ENCODE data around the gene LRRC36.

DNA sequence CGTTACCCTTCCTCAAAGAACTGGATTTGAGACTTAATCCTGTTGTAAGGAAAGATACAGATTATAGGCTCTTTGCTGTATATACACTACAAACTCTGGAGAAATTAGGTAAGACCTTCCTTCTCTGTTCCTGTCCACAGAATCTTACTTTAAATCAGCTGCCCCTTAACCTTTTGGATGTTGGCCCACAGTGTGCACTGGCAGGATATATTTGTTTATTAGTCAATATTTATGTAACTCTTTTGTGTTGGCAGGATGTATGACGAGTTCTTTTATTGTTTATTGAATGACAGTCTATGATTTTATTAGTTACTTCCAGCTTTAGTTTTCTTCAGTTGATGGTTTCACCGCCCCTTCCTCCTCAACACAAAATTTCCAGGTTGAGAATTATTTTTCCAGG lies 19.7 kb downstream of the LRRC36 start:
- no peak for TF ChIP-seq ZNF274 (IDR thresholded peaks at IDR 0.05; ENCODE audit: insufficient read depth, insufficient read length)
- TF ChIP-seq SRF (IDR thresholded peaks at IDR 0.05; ENCODE audit: low read depth in 2 of 2, low read length in 2 of 2): no peak
- TF ChIP-seq NFYB (IDR thresholded peaks at IDR 0.05; ENCODE audit: insufficient read depth, low read depth, low read length): no peak
- TF ChIP-seq POLR2A (IDR thresholded peaks at IDR 0.05; ENCODE audit: low read depth, low read length): no peak
- no peak for TF ChIP-seq RAD21 (IDR thresholded peaks at IDR 0.05; ENCODE audit: insufficient read depth, low read depth, low read length)
- TF ChIP-seq, protein P1, sequence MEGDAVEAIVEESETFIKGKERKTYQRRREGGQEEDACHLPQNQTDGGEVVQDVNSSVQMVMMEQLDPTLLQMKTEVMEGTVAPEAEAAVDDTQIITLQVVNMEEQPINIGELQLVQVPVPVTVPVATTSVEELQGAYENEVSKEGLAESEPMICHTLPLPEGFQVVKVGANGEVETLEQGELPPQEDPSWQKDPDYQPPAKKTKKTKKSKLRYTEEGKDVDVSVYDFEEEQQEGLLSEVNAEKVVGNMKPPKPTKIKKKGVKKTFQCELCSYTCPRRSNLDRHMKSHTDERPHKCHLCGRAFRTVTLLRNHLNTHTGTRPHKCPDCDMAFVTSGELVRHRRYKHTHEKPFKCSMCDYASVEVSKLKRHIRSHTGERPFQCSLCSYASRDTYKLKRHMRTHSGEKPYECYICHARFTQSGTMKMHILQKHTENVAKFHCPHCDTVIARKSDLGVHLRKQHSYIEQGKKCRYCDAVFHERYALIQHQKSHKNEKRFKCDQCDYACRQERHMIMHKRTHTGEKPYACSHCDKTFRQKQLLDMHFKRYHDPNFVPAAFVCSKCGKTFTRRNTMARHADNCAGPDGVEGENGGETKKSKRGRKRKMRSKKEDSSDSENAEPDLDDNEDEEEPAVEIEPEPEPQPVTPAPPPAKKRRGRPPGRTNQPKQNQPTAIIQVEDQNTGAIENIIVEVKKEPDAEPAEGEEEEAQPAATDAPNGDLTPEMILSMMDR (IDR thresholded peaks at IDR 0.05 in 2 of 3, conservative IDR thresholded peaks at IDR 0.05 in 1 of 3; ENCODE audit: control insufficient read depth in 2 of 3, extremely low read depth in 1 of 3, insufficient read depth in 1 of 3, low read depth in 3 of 3, low read length in 3 of 3): no peak
- no peak for TF ChIP-seq SP1 (IDR thresholded peaks at IDR 0.05; ENCODE audit: low read depth, low read length)
- TF ChIP-seq HDAC6 (IDR thresholded peaks at IDR 0.05; ENCODE audit: unreplicated experiment): no peak
- TF ChIP-seq CHD2 (IDR thresholded peaks at IDR 0.05; ENCODE audit: borderline replicate concordance, low read depth, low read length): no peak
- TF ChIP-seq, protein P2, sequence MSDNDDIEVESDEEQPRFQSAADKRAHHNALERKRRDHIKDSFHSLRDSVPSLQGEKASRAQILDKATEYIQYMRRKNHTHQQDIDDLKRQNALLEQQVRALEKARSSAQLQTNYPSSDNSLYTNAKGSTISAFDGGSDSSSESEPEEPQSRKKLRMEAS (IDR thresholded peaks at IDR 0.05; ENCODE audit: low read depth, low read length): no peak
- TF ChIP-seq, protein P3, sequence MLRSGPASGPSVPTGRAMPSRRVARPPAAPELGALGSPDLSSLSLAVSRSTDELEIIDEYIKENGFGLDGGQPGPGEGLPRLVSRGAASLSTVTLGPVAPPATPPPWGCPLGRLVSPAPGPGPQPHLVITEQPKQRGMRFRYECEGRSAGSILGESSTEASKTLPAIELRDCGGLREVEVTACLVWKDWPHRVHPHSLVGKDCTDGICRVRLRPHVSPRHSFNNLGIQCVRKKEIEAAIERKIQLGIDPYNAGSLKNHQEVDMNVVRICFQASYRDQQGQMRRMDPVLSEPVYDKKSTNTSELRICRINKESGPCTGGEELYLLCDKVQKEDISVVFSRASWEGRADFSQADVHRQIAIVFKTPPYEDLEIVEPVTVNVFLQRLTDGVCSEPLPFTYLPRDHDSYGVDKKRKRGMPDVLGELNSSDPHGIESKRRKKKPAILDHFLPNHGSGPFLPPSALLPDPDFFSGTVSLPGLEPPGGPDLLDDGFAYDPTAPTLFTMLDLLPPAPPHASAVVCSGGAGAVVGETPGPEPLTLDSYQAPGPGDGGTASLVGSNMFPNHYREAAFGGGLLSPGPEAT (IDR thresholded peaks at IDR 0.05; ENCODE audit: low read depth): no peak
- no peak for TF ChIP-seq BHLHE40 (IDR thresholded peaks at IDR 0.05; ENCODE audit: borderline replicate concordance in 1 of 2, low read depth in 2 of 2, low read length in 1 of 2)
